ENCODE measurements around the gene RACK1. TPM values are rescaled to one million over a fixed set of nuclear protein-coding genes. Genes with fewer than 3 reads are reported as not detected.
A peak's percentile ranks its signal among the peaks of the same experiment; 100 is the strongest.

Gene RACK1
- polyA plus RNA-seq, 1 donor (not counting 4 experiments of a cell fraction or from before 2014, with no cell fraction given): 3,291 TPM

GRCh38 chr5:181218795-181219124, 24.9 kb downstream of the RACK1 start:
- DNase-seq (ENCODE audit: low read depth, low spot score) (no peak), FAIRE-seq (no peak)
- TF ChIP-seq, protein P1, sequence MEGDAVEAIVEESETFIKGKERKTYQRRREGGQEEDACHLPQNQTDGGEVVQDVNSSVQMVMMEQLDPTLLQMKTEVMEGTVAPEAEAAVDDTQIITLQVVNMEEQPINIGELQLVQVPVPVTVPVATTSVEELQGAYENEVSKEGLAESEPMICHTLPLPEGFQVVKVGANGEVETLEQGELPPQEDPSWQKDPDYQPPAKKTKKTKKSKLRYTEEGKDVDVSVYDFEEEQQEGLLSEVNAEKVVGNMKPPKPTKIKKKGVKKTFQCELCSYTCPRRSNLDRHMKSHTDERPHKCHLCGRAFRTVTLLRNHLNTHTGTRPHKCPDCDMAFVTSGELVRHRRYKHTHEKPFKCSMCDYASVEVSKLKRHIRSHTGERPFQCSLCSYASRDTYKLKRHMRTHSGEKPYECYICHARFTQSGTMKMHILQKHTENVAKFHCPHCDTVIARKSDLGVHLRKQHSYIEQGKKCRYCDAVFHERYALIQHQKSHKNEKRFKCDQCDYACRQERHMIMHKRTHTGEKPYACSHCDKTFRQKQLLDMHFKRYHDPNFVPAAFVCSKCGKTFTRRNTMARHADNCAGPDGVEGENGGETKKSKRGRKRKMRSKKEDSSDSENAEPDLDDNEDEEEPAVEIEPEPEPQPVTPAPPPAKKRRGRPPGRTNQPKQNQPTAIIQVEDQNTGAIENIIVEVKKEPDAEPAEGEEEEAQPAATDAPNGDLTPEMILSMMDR (optimal IDR thresholded peaks at IDR 0.05 in 1 of 3, IDR thresholded peaks at IDR 0.05 in 1 of 3, conservative IDR thresholded peaks at IDR 0.05 in 1 of 3; ENCODE audit: extremely low read depth in 1 of 3, insufficient read depth in 2 of 3, low read length in 3 of 3): no peak
- no peak for TF ChIP-seq EZH2 (IDR thresholded peaks at IDR 0.05; ENCODE audit: low read length)
- dilution Hi-C loops (cut with MboI; ENCODE audit: extremely low pct_ligation_motif_present, low sequenced_read_pairs): no loop called here
- peaks cover 10% of the 10 kb centered on the region for H3K4me1 ChIP-seq (ENCODE audit: control insufficient read depth, extremely low read depth, insufficient read depth, low read length)
- no peak overlapping the region for H3K27ac ChIP-seq (ENCODE audit: control insufficient read depth, insufficient read depth, low read length)
- H3K9me3 ChIP-seq (ENCODE audit: control insufficient read depth, low read depth, low read length): no peaks in the 10 kb centered on the region
- peak overlapping the region; percentile 18 to 32 (median 19) for H3K4me3 ChIP-seq (ENCODE audit: control insufficient read depth in 2 of 3, extremely low read depth in 1 of 3, insufficient read depth in 2 of 3, low read depth in 1 of 3, low read length in 3 of 3)
- H3K79me2 ChIP-seq (ENCODE audit: control insufficient read depth, insufficient read depth, low read length): peaks cover under 1% of the 10 kb centered on the region
- H3K27me3 ChIP-seq (ENCODE audit: control insufficient read depth, extremely low read depth, insufficient read depth, low read length): no peaks in the 10 kb centered on the region
- no peak overlapping the region for H2AFZ ChIP-seq (ENCODE audit: control insufficient read depth, low read length)
- H3K36me3 ChIP-seq (ENCODE audit: control insufficient read depth in 2 of 2, extremely low read depth in 1 of 2, insufficient read depth in 2 of 2, low read length in 2 of 2): no peaks in the 10 kb centered on the region
- H4K20me1 ChIP-seq (ENCODE audit: control insufficient read depth, extremely low read depth, insufficient read depth, low read length): no peaks in the 10 kb centered on the region
- H3K4me2 ChIP-seq (ENCODE audit: control insufficient read depth, extremely low read depth, insufficient read depth, low read depth, low read length): no peak overlapping the region
- no peaks in the 10 kb centered on the region for H3K9me1 ChIP-seq (ENCODE audit: control insufficient read depth, extremely low read depth, insufficient read depth, low read length)
- no peak overlapping the region for H3K9ac ChIP-seq (ENCODE audit: control insufficient read depth, extremely low read depth, insufficient read depth, low read length)

GRCh38 chr5:181217803-181218062, 26.0 kb downstream of the RACK1 start:
- Histone ChIP-seq H3K9me3 (ENCODE audit: control insufficient read depth, low read depth, low read length) (no peaks in the 10 kb centered on the region), H3K4me2 (ENCODE audit: control insufficient read depth, extremely low read depth, insufficient read depth, low read depth, low read length) (peak overlapping the region; percentile 92), H3K27me3 (ENCODE audit: control insufficient read depth, extremely low read depth, insufficient read depth, low read length) (no peaks in the 10 kb centered on the region), H2AFZ (ENCODE audit: control insufficient read depth, low read length) (peak overlapping the region; percentile 90), H3K4me1 (ENCODE audit: control insufficient read depth, extremely low read depth, insufficient read depth, low read length) (peaks cover 10% of the 10 kb centered on the region), H3K27ac (ENCODE audit: control insufficient read depth, insufficient read depth, low read length) (peak overlapping the region; percentile 36), H3K4me3 (ENCODE audit: control insufficient read depth in 2 of 3, extremely low read depth in 1 of 3, insufficient read depth in 2 of 3, low read depth in 1 of 3, low read length in 3 of 3) (peak overlapping the region; percentile 36 to 76 (median 57)), H3K36me3 (ENCODE audit: control insufficient read depth in 2 of 2, extremely low read depth in 1 of 2, insufficient read depth in 2 of 2, low read length in 2 of 2) (no peaks in the 10 kb centered on the region), H3K9me1 (ENCODE audit: control insufficient read depth, extremely low read depth, insufficient read depth, low read length) (no peaks in the 10 kb centered on the region), H3K79me2 (ENCODE audit: control insufficient read depth, insufficient read depth, low read length) (no peaks in the 10 kb centered on the region), H4K20me1 (ENCODE audit: control insufficient read depth, extremely low read depth, insufficient read depth, low read length) (no peaks in the 10 kb centered on the region), H3K9ac (ENCODE audit: control insufficient read depth, extremely low read depth, insufficient read depth, low read length) (peak overlapping the region; percentile 52)
- no peak for DNase-seq (ENCODE audit: low read depth, low spot score)
- FAIRE-seq: no peak
- TF ChIP-seq EZH2 (IDR thresholded peaks at IDR 0.05; ENCODE audit: low read length): no peak
- TF ChIP-seq, protein P1 (optimal IDR thresholded peaks at IDR 0.05 in 1 of 3, IDR thresholded peaks at IDR 0.05 in 1 of 3, conservative IDR thresholded peaks at IDR 0.05 in 1 of 3; ENCODE audit: extremely low read depth in 1 of 3, insufficient read depth in 2 of 3, low read length in 3 of 3): no peak
- dilution Hi-C loops (cut with MboI; ENCODE audit: extremely low pct_ligation_motif_present, low sequenced_read_pairs): no loop called here
